ENCODE results near the gene VCL. TPM values are rescaled to one million over a fixed set of nuclear protein-coding genes. Genes with fewer than 3 reads are reported as not detected.
"Not testable (repeated sequence)": the region's sequence is repeated elsewhere in the genome, so short reads cannot be mapped to it uniquely, and the experiment has no call there.

VCL gene
- total RNA-seq, 1 donor from 2014 or later = 17.8 TPM

- no peak for DNase-seq
Measured at GRCh38 chr10:74044419-74044818, 46.5 kb downstream of the VCL start.

GRCh38 chr10:74047304-74047703 is 49.4 kb downstream of the VCL start:
- no peak for DNase-seq

GRCh38 chr10:74047871-74048270 is 50.0 kb downstream of the VCL start:
- no peak for DNase-seq

GRCh38 chr10:74048433-74048832 is 50.5 kb downstream of the VCL start:
- DNase-seq = no peak

GRCh38 chr10:74049955-74050354 is 52.0 kb downstream of the VCL start:
- DNase-seq = no peak

GRCh38 chr10:74050653-74051052 is 52.7 kb downstream of the VCL start:
- DNase-seq = no peak

- no peak for DNase-seq
Measured at GRCh38 chr10:74051736-74052342, 53.9 kb downstream of the VCL start.

GRCh38 chr10:74052994-74053393 is 55.1 kb downstream of the VCL start:
- no peak for DNase-seq

GRCh38 chr10:74055383-74056049 is 57.6 kb downstream of the VCL start:
- no peak for DNase-seq

- DNase-seq = no peak
Measured at GRCh38 chr10:74056050-74056818, 58.3 kb downstream of the VCL start.

- no peak for DNase-seq
Measured at GRCh38 chr10:74058071-74058470, 60.2 kb downstream of the VCL start.

- DNase-seq = no peak
Measured at GRCh38 chr10:74058658-74059057, 60.7 kb downstream of the VCL start.

GRCh38 chr10:74061104-74061503 is 63.2 kb downstream of the VCL start:
- DNase-seq = no peak

GRCh38 chr10:74061978-74062377 is 64.1 kb downstream of the VCL start:
- not testable (repeated sequence) for DNase-seq

- no peak for DNase-seq
Measured at GRCh38 chr10:74063256-74063655, 65.3 kb downstream of the VCL start.

- no peak for DNase-seq
Measured at GRCh38 chr10:74067373-74068352, 69.7 kb downstream of the VCL start.

GRCh38 chr10:74071157-74071556 is 73.2 kb downstream of the VCL start:
- DNase-seq = no peak

- DNase-seq = no peak
Measured at GRCh38 chr10:74072503-74072902, 74.6 kb downstream of the VCL start.

- DNase-seq = no peak
Measured at GRCh38 chr10:74075906-74076305, 78.0 kb downstream of the VCL start.

GRCh38 chr10:74076961-74077360 is 79.0 kb downstream of the VCL start:
- DNase-seq = no peak

- DNase-seq = no peak
Measured at GRCh38 chr10:74077416-74077815, 79.5 kb downstream of the VCL start.

- DNase-seq = no peak
Measured at GRCh38 chr10:74078037-74078436, 80.1 kb downstream of the VCL start.

Measured in occipital lobe (tissue), 2 donors.